ENCODE data around the gene PDE4DIP.
"Not testable (repeated sequence)": the region's sequence is repeated elsewhere in the genome, so short reads cannot be mapped to it uniquely, and the experiment has no call there.

GRCh38 chr1:148942906-148943305, 98.7 kb downstream of the PDE4DIP start:
- not testable (repeated sequence) for TF ChIP-seq POLR2AphosphoS5, CTCF (IDR thresholded peaks at IDR 0.05)
